HK-2 (cell line): ENCODE data around the gene CCDC74A.
A peak's percentile ranks its signal among the peaks of the same experiment; 100 is the strongest.
"Not testable (repeated sequence)": the region's sequence is repeated elsewhere in the genome, so short reads cannot be mapped to it uniquely, and the experiment has no call there.

Experiments
- DNase-seq: peaks from one replicate; pipeline ENCODE4 v3.0.0-alpha.2; 2018; ENCODE audit not compliant: unreplicated experiment

Gene CCDC74A

GRCh38 chr2:131527131-131528001, at the start of gene CCDC74A:
TSS of gene CCDC74A (plus strand) at chr2:131527888. CDS start at chr2:131527971, 83 bp downstream.
- peak; percentile 67 for DNase-seq

- DNase-seq: not testable (repeated sequence)
Measured at GRCh38 chr2:131478074-131478849, 49.4 kb upstream of the CCDC74A start.

GRCh38 chr2:131478850-131479461, 48.7 kb upstream of the CCDC74A start:
- not testable (repeated sequence) for DNase-seq

GRCh38 chr2:131480351-131480750, 47.3 kb upstream of the CCDC74A start:
- DNase-seq: not testable (repeated sequence)

GRCh38 chr2:131482506-131483155, 45.1 kb upstream of the CCDC74A start:
- DNase-seq: not testable (repeated sequence)

DNA sequence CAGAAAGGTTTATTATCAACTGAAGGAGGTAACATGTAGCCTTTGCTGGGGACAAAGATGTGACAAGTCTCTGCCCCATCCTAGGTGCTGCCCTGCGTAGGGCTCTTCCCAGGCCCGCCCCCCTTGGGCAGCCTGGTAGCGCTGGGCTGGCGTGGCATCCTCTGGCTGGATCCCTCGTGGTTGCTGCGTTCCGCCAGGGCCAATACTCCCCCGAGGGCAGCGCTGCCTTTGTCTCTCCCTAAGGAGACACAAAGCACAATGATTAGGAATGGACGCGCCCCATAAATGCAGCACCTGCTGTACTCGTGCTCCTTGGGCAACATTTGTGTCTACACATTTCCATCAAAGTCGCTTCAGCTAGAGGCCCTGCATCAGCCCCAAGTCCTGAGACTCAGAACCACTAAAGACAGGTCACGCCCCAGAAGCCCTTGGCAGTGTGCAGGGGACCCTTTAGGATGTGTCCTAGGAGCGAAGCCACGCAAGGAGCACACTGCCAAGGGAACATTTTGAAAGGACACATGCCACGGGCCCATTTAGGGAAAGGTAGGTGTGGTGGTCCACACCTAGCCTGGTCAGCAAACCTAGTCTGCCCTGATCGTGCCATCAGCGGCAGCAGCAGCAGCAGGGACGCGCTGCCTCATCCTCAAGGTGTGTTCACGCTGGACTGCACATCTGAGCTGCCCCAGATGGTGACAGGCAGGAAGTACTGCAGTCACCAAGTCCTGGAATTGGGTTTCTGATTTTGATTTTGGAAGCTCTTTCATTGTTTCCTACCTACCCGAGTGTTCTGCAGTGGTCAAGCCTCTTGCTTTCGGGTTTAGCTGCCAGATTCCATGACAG, 43.5 kb upstream of the CCDC74A start:
- DNase-seq: not testable (repeated sequence)

- not testable (repeated sequence) for DNase-seq
Measured at GRCh38 chr2:131484906-131485460, 42.7 kb upstream of the CCDC74A start.

DNA sequence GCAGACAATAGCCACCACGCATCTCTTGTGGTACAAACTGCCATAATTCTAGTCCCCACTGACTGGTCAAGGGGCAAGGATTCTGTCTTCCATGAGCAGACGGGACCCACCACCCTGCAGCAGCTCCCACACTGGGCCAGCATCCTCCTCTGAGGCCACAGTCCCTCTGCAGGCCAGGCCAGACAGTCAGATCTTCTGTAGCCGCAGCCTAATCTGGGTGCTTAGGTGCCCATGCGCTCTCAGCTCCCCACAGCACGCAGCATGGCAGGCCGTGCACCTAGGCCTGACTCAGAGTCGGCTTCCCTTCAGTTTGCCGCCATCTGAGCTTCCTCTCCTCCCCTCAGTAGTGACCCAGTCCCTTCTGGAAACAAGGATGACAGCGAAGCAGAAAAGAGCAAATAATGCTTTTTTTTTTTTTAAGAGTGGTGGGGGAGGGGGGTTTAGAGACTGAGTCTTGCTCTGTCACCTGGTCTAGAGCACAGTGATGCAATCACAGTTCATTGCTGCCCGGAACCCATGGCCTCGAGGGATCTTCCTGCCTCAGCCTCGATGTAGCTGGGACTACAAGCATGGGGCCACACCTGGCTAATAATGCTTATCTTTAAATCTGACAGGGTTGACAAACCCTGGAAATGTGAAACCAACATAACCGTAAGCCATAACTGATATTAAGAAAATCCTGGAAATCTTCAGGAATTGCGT, 41.3 kb upstream of the CCDC74A start:
- DNase-seq: not testable (repeated sequence)

DNA sequence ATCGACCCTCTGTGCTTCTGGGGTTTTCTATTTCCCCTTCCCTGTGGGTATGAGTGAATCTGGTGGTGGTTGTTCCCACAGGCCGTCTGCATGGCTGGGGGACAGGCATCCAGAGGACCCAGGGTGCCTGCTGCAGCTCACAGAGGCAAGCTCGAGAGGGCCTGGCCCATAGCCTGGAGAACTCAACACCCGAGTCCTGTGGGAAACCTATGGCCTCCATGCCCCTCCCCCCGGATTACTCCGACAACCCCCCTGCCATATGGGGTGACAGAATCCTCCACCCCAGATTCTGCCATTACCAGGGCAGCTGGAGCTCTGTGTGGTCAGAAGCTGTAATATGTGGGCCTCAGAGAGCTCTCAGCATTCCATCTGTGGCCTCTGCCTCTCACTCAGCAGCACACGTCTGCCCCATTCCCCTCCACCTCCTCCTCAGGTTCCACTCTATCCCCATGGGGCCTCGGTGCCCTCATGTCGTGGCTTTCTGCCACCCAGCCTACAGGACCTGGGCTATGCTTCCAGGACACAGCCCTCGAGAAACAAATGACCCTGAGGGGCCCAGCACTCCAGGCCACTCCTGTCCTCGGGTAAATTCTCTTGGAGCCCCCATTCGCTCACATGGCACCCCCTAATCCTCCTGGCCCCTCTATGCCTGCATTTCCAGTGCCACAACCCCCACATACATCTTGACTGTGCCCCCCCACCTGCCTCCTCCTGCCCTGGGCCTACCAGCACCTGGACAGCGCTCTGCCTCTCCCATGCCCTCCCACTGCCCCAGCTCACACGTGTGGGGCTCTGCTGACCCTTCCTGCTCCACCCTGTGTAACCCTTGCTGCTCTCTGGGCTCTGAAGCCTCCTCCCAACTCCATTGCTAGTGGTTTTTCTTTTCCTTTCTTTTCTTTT, 39.1 kb upstream of the CCDC74A start:
- no peak for DNase-seq

GRCh38 chr2:131490616-131491468, 36.8 kb upstream of the CCDC74A start:
- DNase-seq: not testable (repeated sequence)

DNA sequence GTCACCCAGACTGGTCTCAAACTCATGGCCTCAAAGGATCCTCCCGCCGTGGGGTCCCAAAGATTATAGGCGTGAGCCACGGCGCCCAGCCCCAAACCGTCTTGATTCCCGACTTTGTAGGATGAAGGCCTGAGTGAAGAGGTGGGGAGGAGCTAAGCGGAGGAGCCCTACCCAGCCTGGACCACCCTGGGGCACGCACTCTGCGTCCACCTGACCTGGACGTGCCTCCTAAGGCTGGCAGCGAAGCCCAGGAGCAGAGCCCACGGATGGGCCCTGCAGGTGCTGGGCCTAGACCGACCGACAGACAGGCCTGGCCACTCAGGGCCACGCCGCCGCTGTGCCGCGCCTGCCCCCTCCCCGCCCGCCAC, 36.2 kb upstream of the CCDC74A start:
- DNase-seq: peak; percentile 36

GRCh38 chr2:131492015-131492417, 35.7 kb upstream of the CCDC74A start, which contains the start of gene MZT2A:
TSS of gene MZT2A (minus strand) at chr2:131492397. CDS start at chr2:131492376, 21 bp downstream.
- DNase-seq: not testable (repeated sequence)

- DNase-seq: peak; percentile 98
Measured at GRCh38 chr2:131492418-131493198, 35.1 kb upstream of the CCDC74A start.

GRCh38 chr2:131493199-131493968, 34.3 kb upstream of the CCDC74A start:
- DNase-seq: no peak

DNA sequence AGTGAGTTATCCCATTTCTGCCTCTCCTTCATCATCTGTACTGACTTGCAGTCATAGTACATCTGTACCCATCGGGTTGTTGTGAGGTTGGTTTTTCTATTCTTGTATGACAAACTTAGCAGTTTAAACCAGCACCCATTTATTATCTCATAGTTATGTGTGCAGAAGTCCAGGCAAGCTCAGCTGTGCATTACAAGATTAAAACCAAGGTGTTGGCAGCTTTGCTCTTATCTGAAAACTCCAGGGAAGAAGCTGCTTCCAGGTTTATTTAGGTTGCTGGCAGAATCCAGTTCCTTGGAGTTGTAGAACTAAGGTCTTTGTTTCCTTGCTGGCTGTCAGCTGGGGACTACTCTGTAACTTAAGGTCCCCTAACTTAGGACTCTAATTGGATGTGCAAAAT, 32.2 kb upstream of the CCDC74A start:
- DNase-seq: not testable (repeated sequence)

DNA sequence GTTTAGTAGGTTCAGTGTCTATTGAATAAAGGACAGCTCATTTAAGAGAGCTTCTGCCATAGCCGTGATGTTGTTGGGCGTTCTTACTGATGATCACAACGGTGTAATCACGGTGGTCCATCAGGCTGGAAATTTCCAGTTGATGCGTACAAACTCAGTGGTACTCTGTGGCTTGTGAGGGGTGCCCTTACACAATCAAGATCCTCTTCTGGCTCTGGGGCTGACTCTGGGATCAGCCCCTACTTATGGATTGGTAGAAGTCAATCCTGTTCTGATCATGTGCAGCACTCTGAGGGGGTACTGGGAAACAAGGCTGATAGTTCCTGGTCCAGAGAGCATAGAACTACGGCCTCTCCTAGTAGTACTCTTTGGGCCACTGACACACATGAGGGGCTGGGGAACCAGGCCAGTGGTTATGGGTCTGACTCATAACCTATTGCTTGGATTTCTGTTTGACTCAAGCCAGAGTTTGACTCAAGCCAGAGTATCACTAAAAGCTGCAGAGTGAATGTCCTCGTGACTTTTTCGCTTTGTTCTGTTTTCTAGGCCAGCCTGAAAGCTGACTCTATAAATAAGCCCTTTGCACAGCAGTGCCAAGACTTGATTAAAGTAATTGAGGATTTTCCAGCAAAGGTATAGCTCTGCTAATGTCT, 29.2 kb upstream of the CCDC74A start:
- not testable (repeated sequence) for DNase-seq
